BJ (cell line): ENCODE measurements around the gene SPATA22. TPM values are rescaled to one million over a fixed set of nuclear protein-coding genes. Genes with fewer than 3 reads are reported as not detected.
"Not testable (repeated sequence)": the region's sequence is repeated elsewhere in the genome, so short reads cannot be mapped to it uniquely, and the experiment has no call there.

Source experiments
- CTCF ChIA-PET: fragments of 350-600 bp; formaldehyde crosslinking; extraction: SDS; loops from one replicate; lab custom pipeline; 2021; ENCODE audit warnings: antibody characterized with exemption, inconsistent platforms; lab: Yijun Ruan, JAX
- POLR2A ChIA-PET: fragments of 300-600 bp; sonication (Branson Sonifier 250); formaldehyde crosslinking; extraction: SDS; loops from one replicate; lab custom pipeline; 2021; ENCODE audit warnings: antibody characterized with exemption; lab: Charles Lee
- DNase-seq: peaks from one replicate; pipeline ENCODE4 v3.0.0-alpha.2; 2011; ENCODE audit warnings: low read depth
- H3K27me3 ChIP-seq: 2 replicates; pipeline ENCODE4 v1.6.0; 2011; ENCODE audit warnings: low read length; ENCODE audit not compliant: control insufficient read depth, insufficient read depth
- H3K36me3 ChIP-seq: 2 replicates; pipeline ENCODE4 v1.5.1; 2011; ENCODE audit warnings: low read length; ENCODE audit not compliant: control insufficient read depth, insufficient read depth
- H3K4me3 ChIP-seq: 2 replicates; pipeline ENCODE4 v1.5.1; 2011; ENCODE audit warnings: low read depth, mild to moderate bottlenecking, control low read depth, low read length
- CTCF ChIP-seq: IDR thresholded peaks from 2 replicates; pipeline ENCODE4 v1.5.1; 2011; ENCODE audit warnings: low read depth, mild to moderate bottlenecking, control low read depth, inconsistent platforms, low read length, moderate library complexity; ENCODE audit not compliant: insufficient read depth
- polyA minus RNA-seq: library from RNA; depleted of rRNA, polyadenylated mRNA; stranded (reverse); fragments of >200 nt; gene quantifications from 2 replicates; pipeline ENCODE4 v1.2.3, GENCODE V29; 2011; rRNA and poly(A)+ RNA removed
- polyA plus RNA-seq: library from polyadenylated mRNA; depleted of rRNA; stranded (reverse); fragments of >200 nt; gene quantifications from 2 replicates; pipeline ENCODE4 v1.2.3, GENCODE V29; 2011; rRNA removed

The SPATA22 gene
- polyA plus RNA-seq (not detected in 2 replicates), polyA minus RNA-seq (not detected in 2 replicates)

DNA sequence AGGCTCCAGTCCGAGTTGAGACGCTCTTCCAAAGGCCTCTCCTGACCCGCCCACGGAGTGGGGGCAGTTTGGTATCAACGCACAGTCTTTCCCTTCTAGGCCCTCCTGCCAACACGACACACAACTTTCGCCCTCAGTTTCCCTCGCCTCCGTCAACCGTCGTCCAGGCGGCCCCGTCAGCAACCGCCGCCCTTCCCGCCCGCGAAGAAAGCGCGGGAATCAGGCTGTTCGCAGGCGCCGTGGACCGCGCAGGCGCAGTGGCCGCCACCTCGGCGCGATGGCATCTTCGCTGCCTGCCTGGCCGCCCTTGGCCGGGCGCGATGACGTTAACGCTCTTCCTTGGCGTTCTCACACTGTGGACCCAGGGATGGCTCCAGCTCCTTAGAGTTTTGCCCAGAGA is at the start of gene SPATA22:
TSS of gene SPATA22 (minus strand) at position 221 of the 400 bp plus-strand sequence. CDS start 2,494 bp downstream, outside the sequence.
- TF ChIP-seq CTCF: no peak
- ChIA-PET CTCF (no interaction called here), POLR2A (no interaction called here)
- no peak for DNase-seq
- Histone ChIP-seq H3K4me3 (no peak within 1 kb of the TSS), H3K36me3 (no peaks in the 10 kb centered on the region), H3K27me3 (no peaks in the 10 kb centered on the region)

- H3K36me3 ChIP-seq, POLR2A ChIA-PET, H3K4me3 ChIP-seq, CTCF ChIA-PET, H3K27me3 ChIP-seq, DNase-seq: not testable (repeated sequence)
Measured at GRCh38 chr17:3519472-3519871, 47.9 kb upstream of the SPATA22 start.

DNA sequence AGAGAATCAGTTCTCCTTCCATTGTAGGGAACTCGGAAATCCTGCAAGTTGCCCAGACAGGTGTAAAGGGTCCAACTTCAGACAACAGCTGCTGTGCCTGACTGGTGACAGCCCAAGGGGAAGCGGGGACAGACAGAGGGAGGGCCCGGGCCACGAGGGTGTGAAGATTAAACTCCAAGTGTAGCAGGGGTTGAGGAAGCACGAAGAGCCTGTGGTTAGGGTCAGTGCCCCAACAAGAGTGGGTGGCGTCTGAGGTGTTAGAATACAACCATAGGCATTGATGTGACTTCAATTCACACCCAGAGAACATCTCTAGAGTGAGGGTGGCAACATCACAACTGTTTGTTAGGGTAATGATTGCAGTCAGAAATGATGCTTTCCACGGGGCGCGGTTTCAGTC is 43.3 kb upstream of the SPATA22 start:
- CTCF ChIA-PET: no interaction called here
- no peak for DNase-seq
- no peaks in the 10 kb centered on the region for H3K36me3 ChIP-seq

GRCh38 chr17:3514167-3514566 is 42.5 kb upstream of the SPATA22 start:
- POLR2A ChIA-PET, DNase-seq, H3K36me3 ChIP-seq, H3K4me3 ChIP-seq, CTCF ChIA-PET, H3K27me3 ChIP-seq: not testable (repeated sequence)

More for the DNA sequence above, 43.3 kb upstream of the SPATA22 start:
- TF ChIP-seq CTCF: no peak
- POLR2A ChIA-PET: no interaction called here
- Histone ChIP-seq H3K27me3 (no peaks in the 10 kb centered on the region), H3K4me3 (no peak overlapping the region)

- CTCF ChIA-PET: interaction anchor here (0.6 to 1.6 kb wide), 2 partner anchors 13 to 23 kb away, joined by 3 to 7 read pairs; no protein-coding TSS in a partner anchor
- no peak for TF ChIP-seq CTCF
- Histone ChIP-seq H3K36me3 (no peaks in the 10 kb centered on the region), H3K27me3 (no peaks in the 10 kb centered on the region), H3K4me3 (no peak overlapping the region)
- POLR2A ChIA-PET: no interaction called here
- DNase-seq: no peak
Measured at GRCh38 chr17:3513305-3514035, 41.9 kb upstream of the SPATA22 start.

- POLR2A ChIA-PET: no interaction called here
- Histone ChIP-seq H3K4me3 (no peak overlapping the region), H3K36me3 (no peaks in the 10 kb centered on the region), H3K27me3 (no peaks in the 10 kb centered on the region)
- peak; percentile 28 for DNase-seq
- CTCF ChIA-PET: interaction anchor here (0.6 to 1.6 kb wide), 3 partner anchors 13 to 1896 kb away, joined by 3 to 7 read pairs (median 3); no protein-coding TSS in a partner anchor
- TF ChIP-seq CTCF: no peak
Measured at GRCh38 chr17:3512505-3513171, 41.0 kb upstream of the SPATA22 start.
